NCI-H2107 treated with DMSO at 0.1 percent for 48 hours (cell line): Measurements from ENCODE around the gene TUBGCP6.

ENCODE experiments used
- DNase-seq: peaks from one replicate; lab custom pipeline; 2025; ENCODE audit not compliant: unreplicated experiment; lab: John Stamatoyannopoulos, UW

The TUBGCP6 gene

GRCh38 chr22:50264104-50264745 lies 19.4 kb upstream of the TUBGCP6 start:
- DNase-seq: no peak

DNA sequence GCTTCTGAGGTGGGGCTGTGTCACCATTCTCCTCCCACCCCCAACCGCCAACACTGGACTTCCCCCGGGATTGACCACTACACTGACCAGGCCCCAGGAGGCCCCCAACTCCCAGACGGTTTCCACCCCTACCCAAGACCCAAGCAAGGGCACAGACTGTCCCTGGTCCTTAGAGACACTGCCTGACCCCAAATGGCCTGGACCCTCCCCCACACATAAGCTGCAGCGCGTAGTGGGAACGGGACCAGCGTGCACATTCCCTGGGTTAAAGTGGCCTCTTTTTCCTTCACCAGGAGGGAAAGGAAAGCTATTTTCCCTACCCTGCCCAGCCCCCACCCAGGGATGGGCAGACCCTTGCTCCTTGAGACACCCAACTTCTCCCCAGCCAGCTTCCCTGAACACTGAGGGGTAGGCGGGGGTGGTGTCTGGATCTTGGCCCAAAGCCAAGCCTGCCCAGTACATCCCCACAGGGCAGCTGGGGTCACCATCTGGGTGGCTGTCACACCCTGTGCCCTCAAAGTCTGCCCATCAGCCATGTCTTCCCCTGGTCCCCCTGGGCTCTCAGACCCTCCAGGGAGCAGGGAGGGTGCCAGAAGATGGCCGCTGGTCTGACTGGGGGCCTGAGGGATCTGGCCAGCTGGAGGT lies 18.3 kb upstream of the TUBGCP6 start:
- DNase-seq: no peak

- peak; percentile 28 for DNase-seq
Observed at GRCh38 chr22:50262460-50262911, 17.7 kb upstream of the TUBGCP6 start.

DNA sequence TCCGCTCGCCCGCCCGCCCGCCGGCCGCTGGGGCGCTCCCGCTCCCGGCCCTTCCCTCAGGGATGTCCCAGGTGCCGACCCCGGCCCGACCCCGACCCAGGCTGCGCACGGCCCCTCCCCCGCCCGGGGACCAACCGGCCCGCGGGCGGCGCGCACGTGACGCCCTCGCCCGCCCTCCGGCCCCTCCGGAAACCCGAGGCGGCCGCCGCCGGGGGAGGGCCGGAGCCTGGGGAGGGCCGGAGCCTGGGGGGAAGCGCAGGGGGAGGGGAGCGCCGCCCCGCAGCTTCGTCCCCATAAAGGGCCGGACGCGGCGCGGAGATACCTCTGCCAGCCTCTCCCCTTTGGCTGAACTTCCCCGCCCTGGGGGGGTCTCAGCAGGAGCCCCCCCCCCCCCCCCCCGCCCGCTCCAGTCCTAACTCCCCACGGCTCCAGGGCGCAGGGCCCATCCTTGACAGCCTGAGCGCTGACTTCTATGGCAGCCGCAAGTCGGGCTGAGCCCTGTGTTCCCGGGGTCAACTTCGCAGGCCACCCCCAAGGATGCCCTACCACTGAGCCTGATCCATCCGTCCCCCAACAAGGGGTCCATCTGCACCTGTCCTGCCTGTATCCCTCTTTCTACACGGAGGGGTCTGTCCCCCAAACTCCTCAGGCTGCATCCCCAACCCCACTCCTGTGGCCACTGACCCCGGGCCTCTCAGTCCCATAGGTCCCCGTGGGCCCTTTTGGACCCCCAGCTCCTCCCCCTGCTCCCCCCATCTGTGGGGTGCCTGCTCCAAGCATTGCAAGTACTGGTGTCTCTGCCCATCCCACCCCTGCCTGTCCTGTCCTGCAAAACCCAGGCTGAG lies 17.0 kb upstream of the TUBGCP6 start, which contains the start of gene MAPK12:
TSS of gene MAPK12 (minus strand) at position 69 of the 845 bp plus-strand sequence. CDS start 174 bp downstream, outside the sequence.
- no peak for DNase-seq

DNA sequence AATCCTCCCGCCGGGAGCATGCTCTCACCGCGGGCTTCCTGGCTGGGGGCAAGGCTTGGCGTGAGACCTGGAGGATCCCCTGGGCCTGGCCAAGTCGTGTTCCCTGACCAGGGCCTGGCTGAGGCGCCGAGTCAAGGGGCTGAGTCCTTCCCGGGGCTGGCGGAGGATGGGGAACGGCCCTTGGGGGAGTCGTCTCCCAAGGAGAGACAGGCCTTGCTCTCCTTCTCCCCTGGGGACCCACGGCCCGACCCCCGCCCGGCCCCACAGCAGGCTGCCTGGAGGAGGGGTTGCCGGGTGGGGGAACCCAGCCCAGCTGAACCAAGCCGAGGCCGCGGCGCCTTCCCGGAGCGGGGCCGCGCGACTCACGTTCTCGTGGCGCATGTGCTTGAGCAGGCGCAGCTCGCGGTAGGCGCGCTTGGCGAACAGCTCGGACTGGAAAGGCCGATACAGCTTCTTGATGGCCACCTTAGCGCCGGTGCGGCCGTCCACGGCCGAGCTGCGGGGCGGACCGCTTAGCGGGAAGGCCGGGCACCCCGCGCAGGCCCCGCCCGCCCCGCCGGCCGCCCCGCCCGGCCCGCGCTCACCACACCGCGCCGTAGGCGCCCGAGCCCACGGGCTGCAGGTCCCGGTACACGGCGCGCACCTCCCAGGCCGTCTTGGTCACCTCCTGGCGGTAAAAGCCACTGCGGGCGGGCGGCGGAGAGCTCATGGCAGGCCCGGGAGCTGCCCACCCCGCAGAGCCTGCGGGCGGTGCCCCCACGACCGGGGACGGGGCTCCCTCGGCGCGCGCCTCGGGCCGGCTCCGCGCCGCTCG lies 16.2 kb upstream of the TUBGCP6 start:
- no peak for DNase-seq

GRCh38 chr22:50260434-50260800 lies 15.6 kb upstream of the TUBGCP6 start:
- DNase-seq: no peak

DNA sequence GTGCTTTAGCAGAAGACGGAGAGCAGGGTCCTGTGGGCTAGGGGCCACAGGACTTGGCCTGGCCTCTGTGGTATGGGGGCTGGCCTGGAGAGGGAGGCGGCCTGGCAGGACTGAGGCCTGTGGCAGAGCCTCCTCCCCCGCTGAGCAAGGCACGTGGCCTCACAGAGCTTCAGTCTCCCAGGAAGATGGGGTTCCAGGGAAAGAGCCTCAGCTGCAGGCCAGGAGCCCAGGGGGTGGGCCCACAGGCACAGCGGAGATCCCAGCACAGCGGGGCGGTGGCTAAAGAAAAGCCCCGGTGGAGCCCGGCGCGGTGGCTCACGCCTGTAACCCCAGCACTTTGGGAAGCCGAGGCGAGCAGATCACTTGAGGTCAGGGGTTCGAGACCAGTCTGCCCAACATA lies 14.5 kb upstream of the TUBGCP6 start:
- DNase-seq: no peak

GRCh38 chr22:50258361-50259292 lies 13.8 kb upstream of the TUBGCP6 start:
- no peak for DNase-seq

DNA sequence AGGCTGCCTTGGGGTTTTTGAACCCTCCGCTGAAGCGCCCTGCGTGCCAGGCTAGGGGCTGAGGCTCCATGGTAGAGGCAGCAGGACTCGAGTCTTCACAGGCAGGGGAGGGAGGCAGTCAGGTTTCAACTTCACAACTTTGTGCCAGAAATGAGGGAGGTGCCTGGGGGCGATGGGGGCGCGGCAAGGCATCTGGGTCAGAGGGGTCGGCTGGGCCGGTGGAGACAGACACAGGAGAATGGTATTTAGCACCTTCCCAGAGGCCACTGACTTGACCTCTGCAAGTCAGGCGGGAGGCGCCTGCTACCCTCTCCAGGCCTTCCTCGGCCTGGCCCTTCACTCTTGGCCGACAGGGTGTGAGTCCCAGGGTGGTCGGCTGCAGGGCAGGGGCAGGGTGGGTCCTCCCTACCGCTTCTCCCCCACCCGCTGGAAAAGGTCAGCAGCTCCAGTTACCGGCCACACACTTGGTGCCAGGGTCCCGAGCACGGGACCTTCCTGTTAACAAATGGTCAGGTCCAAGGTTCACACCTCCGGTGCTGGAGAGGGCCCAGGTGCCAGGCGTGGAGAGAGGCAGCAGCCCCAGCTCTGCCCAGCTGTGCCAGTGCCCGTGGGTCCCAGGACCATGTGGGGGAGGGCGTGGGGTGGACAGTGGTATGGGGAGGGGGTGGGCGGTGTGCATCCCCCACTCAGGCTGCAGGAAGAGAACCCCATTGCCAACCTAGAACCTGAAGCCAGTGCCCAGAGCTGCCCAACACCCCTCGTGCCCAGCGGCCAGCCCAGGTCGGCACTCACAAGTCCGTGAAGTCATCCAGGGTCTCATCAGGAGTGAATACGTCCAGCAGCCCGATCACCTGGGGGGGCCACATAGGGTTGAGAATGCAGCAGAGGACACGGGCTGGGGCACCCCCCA lies 12.9 kb upstream of the TUBGCP6 start:
- DNase-seq: no peak

DNA sequence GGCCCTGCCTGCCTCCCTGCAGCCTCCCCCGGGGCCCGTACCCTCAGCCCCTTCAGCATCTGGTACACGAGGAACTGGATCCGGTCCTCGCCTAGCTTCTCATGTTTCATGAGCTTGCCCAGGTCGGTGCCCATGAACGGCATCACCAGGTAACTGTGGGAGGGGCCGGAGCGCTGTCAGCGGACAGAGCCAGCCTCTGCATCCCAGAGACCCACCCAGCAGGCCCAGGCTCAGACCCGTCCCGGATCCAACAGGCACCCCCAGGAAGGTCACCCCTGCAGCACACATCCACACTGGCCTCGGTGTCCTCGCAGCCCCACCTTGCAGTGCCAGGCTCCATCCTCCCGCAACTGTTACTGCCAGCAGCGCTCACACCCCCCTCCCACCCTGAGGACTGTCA lies 12.2 kb upstream of the TUBGCP6 start:
- DNase-seq: no peak

DNA sequence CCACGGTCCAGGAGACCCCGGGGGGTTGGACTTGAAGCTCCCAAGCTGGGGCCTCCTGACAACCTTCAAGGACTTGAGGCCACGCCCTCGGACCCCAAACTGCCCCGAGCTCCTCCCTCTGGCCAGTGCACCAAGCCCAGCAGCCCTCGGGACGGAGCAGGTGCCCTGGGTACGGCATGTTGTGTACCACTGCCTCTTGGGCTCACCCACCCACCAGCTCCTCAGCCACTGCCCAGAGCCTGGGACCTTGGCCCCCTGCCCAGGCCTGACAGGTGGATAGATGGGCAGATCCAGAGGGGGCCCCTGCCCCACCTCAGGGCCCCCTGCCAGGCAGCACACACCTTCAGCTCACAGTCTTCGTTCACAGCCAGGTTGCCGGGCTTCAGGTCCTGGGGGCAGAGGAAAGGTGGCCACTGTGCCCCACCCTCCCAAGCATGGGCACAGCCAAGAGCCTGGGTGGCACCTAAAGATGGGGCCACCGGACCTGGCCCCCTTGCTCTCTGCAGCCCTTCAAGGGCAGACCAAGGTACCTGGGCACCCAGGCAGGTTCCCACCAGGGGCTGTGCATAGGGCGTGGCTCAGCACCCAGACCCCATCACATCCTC lies 11.5 kb upstream of the TUBGCP6 start:
- DNase-seq: no peak

GRCh38 chr22:50255607-50256006 lies 10.8 kb upstream of the TUBGCP6 start:
- DNase-seq: no peak

DNA sequence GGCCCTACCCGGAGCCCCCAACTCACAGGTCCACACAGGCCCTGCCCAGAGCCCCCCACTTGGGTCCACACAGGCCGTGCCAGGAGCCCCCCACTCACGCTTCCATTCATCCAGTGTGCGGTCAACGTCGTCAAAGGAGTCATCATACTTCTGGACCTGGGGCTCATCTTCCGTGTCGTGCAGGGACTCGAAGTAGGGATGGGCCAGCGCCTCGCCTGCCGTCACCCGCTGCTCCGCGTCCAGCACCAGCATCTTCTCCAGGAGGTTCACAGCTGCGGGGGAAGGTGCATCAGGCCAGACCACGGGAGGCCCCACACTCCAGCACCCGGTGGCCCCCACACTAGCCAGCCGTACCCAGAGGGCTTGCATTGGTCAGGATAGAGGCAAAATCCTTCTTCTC lies 10.3 kb upstream of the TUBGCP6 start:
- no peak for DNase-seq

DNA sequence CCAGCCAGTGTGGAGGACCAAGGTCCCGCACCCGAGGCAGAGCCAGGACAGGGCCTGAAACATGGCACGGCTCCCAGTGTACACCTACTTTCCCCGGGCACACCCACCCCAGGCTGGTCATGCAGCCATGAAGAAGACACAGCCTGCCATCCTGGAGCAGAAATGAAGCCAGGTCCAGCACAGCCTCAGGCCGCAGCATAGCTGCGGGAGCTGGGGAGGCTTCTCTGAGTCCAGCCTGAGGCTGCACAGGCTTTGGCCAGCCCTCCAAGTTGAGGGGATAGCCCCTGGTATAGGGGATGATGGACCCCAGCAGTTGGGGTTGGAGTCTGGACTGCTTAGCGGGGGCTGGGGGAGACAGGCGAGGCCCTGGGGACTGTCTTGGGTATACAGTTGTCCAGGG lies 9.1 kb upstream of the TUBGCP6 start:
- DNase-seq: no peak

DNA sequence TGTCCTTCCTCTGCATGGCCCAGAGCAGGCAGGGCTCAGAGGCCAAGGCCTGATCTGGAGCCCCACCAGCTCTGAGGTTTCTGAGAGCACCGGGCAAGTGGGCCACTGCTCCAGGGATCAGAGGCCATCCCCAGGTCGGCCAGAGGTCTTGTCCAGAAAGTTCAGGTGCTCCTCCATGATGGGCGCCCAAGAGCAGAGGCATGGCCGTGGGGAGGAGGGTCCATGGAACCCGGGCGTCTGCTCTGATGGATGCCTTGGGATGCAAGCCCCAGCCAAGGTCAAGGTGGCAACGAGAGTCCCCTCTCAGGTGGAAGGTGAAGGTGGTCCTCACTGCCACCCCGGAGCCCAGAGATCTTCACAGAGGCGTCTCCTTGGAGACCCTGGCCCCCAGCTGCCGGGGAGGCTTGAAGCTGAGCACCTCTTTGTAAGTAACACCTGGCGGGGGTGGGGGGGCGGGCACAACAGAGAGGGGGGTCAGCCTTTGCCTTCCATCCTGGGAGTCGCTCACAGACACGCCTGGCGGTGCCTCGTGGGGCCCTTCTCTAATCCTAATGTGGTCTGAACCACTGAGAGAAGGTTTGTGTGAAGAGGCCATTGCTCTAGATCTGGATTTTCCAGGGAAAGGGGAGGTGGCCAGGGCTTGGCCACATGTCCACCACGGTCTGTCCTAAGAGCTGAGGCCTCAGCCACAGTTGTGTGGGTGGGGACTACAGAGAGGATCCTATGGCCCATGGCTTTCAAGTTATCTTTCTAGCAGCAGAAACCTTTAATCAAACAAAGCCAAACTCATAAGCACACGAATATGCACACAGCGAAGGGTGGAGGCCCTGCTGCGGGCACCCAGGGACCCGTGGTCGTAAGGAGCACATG lies 8.5 kb upstream of the TUBGCP6 start:
- DNase-seq: no peak

- no peak for DNase-seq
Observed at GRCh38 chr22:50252082-50253045, 7.5 kb upstream of the TUBGCP6 start.
